ENCODE data around the gene HNRNPH2.

Gene HNRNPH2

GRCh38 chrX:101407748-101408531 lies at the start of gene HNRNPH2, which contains the start of gene GLA:
Gene HNRNPH2 (plus strand): TSS chrX:101408222. CDS start chrX:101411989, 3,767 bp downstream.
Gene GLA (minus strand): TSS chrX:101407925. CDS start chrX:101407903, 22 bp downstream.
- peak; percentile 98 for DNase-seq

- DNase-seq: no peak
Measured at GRCh38 chrX:101359966-101360365, 48.1 kb upstream of the HNRNPH2 start.

GRCh38 chrX:101360390-101360789 lies 47.6 kb upstream of the HNRNPH2 start:
- no peak for DNase-seq

GRCh38 chrX:101362116-101362515 lies 45.9 kb upstream of the HNRNPH2 start:
- no peak for DNase-seq

DNA sequence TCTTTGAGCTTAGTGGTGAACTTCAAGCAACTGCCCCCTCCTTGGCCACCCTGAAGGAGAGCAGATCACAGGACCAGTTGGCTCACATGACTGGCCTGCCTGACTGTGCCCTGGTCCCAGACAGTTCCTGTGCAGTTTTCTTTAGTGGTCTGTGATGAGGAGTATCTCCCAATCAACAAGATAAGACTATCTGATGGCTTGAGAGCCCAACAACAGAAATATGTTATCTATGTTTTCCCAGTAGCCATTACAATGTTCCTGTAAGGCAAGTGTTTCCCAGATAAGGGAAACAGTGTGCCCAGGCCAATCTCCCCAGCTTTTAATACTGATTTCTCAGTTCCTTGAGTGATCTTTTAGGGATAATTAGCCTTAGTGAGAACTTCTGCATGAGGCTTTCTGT lies 45.3 kb upstream of the HNRNPH2 start:
- DNase-seq: no peak

- no peak for DNase-seq
Measured at GRCh38 chrX:101365301-101365795, 42.7 kb upstream of the HNRNPH2 start.

DNA sequence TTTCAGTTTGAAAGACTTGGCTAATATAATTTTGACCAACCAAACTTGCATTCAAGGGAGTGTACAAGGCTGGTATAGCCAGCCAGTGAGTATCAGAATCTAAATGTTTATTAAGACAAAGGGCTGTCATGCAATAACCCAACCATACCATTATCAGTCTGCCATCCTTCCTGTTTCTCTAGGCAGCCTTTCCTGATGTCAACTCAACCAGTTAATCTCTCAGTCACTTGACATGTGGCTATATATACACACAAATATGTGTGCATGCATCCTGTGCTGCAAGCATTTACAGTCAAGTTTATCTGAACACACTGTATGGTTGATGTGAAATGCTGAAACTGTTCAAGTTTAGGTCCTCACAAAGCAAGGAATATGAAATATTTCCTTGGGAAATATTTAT lies 39.2 kb upstream of the HNRNPH2 start:
- no peak for DNase-seq

DNA sequence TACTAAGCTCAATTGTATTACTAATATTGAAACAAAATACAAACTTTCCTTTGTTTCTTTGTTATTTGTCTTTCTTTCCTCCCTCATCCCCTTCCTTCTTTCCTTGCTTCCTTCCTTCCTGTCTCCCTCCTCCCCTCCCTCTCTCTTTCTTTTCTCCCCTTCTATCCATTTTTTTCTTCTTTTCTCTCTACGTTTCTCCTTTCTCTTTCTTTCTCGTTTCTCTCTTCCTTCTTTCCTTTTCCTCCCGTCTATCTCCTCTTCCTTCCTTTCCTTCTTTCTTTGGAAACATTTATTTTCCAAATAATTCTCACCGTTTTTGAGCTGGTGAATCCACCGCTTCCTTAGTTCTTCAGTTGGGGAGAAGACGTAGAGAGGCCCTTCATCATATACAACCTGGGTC lies 38.3 kb upstream of the HNRNPH2 start:
- no peak for DNase-seq

DNA sequence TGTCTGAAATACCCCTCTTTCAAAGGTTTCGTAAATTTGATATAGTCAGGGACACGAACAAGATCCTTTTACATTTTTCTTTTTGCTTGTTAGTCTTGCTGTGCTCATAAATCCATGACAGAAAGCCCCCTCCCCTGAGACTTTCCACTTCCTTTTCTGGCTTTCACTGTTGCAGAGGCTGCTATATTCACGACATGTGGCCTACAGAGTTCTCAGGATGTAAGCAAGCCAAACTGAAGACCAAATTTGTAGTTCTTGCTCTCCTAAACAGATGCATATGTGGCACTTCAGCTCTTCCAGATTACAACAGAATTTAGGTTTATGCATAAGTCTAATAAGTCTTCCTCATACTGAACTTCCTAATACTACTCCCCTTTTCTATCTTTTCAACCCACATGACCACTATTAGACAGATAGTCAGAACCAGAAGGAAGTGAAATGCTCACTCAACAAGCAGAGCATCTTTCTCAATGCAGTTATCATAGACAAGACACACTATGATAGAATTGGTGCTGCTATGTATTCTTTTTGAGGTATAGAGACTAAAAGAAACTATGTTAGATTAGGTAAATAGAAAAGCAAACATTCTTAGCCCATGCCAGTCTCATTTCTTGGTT lies 37.0 kb upstream of the HNRNPH2 start:
- DNase-seq: no peak

DNA sequence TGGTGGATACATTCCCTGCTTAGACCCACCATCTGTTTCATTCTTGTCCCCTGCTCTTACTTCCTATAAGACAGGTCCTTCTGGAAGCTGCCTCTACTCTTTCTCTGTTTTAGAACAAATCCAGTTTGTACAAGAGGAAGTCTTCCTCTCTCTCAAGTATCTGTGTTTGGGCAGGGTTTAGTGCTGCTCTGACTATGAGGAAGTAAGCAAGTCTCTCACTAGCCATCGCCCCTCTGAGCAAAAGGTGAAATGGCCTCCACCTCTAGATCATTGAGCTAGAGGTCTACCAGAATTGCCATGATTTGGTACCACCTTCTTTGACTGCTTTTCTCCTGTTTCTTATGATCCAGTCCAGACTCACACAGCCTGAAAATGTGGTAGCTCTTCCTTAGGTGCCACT lies 30.5 kb upstream of the HNRNPH2 start:
- no peak for DNase-seq

- DNase-seq: no peak
Measured at GRCh38 chrX:101383679-101384205, 24.3 kb upstream of the HNRNPH2 start.

- no peak for DNase-seq
Measured at GRCh38 chrX:101385026-101385684, 22.9 kb upstream of the HNRNPH2 start.

GRCh38 chrX:101385795-101386541 lies 22.1 kb upstream of the HNRNPH2 start, which contains the start of gene BTK:
Gene BTK (minus strand): TSS chrX:101386191. CDS start chrX:101375284, 10,907 bp downstream.
- no peak for DNase-seq

DNA sequence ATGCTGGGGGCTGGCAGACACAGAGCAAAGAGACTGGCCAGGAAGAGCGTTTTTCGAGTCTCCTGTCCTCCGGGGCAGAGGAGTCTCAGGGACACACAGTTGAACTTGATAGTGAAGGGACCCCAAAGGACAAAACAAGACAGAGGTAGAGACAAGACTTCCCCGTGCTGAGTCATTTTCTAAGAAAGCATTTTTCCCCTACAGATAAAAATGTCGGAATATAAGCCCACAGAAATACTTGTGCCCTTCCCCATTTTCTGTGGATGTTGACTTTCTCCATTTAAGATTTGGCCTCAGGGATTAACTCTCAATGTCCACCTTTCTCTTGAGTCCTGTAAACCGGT lies 21.5 kb upstream of the HNRNPH2 start:
- DNase-seq: no peak

GRCh38 chrX:101388604-101389003 lies 19.4 kb upstream of the HNRNPH2 start:
- no peak for DNase-seq

DNA sequence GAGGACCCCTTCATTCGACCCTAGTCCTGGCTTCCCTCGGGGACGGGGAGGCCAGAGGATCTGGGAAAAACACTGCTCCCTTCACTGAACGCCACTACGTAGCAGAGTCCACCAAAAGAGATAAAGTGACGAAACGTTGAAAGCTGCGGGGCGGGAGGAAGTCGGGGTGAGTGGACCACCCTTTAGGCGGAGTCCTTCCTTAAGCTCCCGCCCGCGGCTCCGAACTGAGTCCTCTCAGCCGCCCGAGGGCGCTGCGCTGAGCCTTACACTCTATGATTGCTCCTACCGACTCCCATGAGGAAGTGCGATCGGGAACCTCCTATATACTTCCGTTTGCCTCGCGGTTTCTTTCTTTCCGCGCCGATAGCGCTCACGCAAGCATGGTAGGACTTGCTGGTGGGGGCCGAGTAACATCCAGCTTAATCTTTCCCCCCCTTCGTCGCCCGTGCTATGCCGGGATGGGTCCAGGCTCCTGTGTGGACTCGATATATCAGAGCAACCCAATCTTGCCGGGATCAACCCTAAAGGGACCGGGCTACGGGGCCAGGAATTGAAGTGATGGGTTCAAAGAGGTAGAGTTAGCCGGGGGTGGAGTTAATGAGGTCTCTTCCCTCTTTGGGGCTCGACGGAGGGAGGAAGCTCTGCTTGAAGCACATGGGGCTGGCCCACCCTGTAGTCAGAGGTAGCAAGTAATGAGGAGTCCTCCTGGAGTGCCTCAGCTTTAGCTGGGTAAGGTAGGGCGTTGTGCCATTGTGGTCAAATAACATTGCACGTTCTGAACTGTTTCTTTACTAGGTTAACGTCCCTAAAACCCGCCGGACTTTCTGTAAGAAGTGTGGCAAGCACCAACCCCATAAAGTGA lies 17.1 kb upstream of the HNRNPH2 start, which contains the start of gene RPL36A:
Gene RPL36A, plus strand, starts transcription at position 348 of the 862 bp plus-strand sequence. Its CDS starts 33 bp downstream, at position 381.
- DNase-seq: peak; percentile 92

GRCh38 chrX:101391831-101392230 lies 16.2 kb upstream of the HNRNPH2 start:
- no peak for DNase-seq

- DNase-seq: no peak
Measured at GRCh38 chrX:101393530-101394305, 14.3 kb upstream of the HNRNPH2 start.

DNA sequence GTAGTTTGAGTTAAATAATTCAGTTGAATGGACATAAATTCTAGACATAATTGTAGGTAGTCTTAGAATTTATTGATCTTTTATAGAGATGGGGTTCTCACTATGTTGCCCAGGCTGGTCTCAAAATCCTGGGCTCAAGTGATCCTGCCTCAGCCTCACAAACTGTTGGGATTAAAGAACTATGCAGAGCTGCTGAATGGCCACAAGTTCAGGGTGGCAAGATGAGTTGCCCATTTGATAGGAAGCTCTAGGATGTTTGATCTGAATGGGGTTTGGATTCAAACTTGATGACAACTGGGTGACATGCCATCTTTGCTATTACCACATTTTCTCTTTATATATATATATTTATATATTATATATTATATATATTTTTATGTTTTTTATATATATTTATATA lies 13.7 kb upstream of the HNRNPH2 start:
- DNase-seq: no peak

DNA sequence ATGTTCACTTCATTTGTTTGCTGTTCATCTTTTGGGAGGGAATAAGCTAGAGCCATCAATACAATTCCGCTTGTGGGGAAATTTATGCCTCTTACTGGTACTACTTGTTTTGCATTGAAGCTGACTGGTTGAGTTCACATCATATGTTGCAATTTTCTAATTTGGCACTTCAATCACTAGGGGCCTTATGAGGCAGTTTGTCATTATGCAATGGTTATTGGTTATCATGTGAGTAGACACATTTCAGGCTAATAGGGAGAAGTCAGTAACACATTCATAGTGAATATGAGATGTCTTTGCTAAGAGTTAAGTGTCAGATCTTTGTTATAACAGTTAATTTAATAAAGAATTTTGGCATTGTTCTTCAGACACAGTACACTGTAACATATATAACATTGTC lies 12.2 kb upstream of the HNRNPH2 start:
- DNase-seq: no peak

- DNase-seq: no peak
Measured at GRCh38 chrX:101397779-101398178, 10.2 kb upstream of the HNRNPH2 start.

Measured in NCI-H345 (cell line).